Measurements from ENCODE around the gene ZNF462.

Gene ZNF462

GRCh38 chr9:106857811-106858470, 5.0 kb upstream of the ZNF462 start:
- no peak overlapping the region for H3K27ac Mint-ChIP-seq
- DNase-seq (no peak), ATAC-seq (no peak)
- H3K27me3 Mint-ChIP-seq = peaks cover 50% of the 10 kb centered on the region
- H3K4me1 Mint-ChIP-seq = peaks cover 28% of the 10 kb centered on the region
- H3K9me3 Mint-ChIP-seq = no peaks in the 10 kb centered on the region
- no peak overlapping the region for H3K4me3 Mint-ChIP-seq

DNA sequence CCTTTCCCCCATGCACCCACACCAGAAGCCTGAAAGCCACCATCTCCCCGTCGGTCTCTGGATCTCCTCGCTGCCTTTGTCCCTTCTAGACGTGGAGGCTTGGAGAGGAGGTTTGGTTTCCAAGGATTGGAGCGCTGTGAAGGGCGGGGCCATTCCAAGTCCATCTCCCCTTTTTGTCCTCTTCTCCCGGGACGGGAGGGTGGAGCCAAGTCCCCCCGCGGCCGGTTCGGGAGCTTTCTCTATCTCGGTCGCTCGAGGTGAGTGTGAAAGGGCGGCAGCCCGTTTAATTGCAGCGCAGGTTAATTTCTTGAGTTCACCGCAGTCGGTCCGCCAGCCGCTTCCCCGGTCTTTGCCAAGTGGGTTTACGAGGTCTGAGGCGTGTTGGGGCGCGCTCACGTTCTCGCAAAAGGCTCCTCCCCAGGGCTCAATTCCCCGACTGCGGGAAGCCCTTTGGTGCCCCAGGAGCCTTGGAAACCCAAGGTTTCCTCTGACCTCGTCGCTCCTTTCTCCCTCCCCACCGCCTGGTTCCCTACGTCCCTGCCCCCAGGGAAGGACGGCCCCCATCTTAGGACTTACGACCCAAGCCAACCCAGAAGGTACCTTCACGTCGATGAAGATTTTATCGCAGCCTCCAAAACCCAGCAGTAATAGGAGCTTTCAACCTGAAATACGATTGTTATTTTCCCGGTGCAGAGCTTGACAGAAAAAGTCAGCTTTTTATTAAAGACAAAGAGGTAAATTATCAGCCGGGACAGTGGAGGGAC, 2.8 kb upstream of the ZNF462 start:
- Mint-ChIP-seq H3K27ac (peak overlapping the region in 1 of 2 donors; percentile 12), H3K4me3 (peak overlapping the region in 1 of 2 donors; percentile 54), H3K4me1 (peaks cover 45% of the 10 kb centered on the region), H3K27me3 (peaks cover 72% of the 10 kb centered on the region), H3K9me3 (no peaks in the 10 kb centered on the region)
- ATAC-seq (no peak), DNase-seq (no peak)

DNA sequence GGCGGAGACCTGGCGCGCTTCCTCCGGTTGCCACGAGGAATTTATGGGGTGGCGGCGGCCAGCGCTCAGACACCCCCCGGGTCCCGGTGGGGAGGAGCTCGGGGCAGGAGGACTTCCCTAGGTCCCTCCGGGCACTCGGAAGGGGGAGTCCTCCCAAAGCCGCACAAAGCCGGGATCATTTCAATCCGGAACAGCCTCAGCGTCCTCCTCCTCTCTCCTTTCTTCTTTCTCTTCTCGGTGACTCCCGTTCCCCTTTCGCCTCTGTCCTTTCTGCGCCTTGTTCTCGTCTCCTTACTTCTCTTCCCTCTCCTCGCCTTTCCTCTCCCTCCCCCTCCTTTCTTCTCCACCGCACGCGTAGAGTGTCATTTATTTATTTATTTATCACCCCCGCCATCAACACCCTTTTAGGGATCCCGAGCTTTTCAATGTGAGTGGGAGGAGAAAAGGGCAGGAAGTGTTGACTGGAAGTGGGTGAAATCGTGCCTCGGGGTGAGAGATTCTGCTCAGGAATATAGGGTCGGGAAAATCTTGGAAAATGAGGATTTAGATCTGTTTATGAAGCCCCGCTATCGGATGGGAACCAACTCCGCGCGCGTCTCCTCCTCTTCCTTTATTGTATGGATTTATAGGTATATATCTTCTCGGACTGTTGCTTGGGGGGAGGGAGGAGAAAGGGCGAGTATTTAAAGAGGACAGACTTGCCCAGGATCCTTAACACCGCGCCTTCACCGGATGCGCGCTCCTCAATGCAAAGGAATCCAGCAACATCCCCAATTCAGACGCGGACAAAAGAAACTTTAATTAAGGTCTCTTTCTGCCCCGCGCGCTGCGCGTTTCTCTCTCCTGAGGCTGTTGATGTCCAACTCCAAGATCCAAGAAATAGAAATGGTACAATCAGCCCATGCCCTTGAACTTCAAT, 2.0 kb upstream of the ZNF462 start:
- Mint-ChIP-seq H3K9me3 (no peaks in the 10 kb centered on the region), H3K4me3 (peak overlapping the region; percentile 21 to 54), H3K4me1 (peaks cover 45% of the 10 kb centered on the region), H3K27ac (no peak overlapping the region), H3K27me3 (peaks cover 80% of the 10 kb centered on the region)
- DNase-seq (no peak), ATAC-seq (no peak)

DNA sequence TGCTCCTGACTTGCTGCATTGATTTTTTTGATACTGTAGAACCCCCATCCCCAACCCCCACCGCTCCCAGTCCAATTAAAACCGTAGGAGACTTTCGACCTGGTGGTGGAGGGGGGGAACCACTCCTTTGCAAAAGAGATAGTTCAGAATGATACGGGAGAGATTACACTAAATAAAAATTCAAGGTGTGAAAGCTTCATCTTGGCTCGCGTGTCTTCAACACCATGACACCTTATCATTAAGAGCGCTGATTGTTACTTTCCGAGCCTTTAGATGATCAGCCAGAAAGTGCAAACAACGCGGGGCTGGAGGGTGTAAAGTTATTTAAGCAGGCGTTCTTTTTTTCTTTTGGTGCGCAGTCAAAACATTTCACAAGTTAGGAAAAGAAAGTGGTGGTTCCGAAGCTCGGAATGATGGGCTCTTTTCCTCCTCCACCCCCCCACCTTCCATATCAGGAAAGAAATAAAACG, 1.3 kb upstream of the ZNF462 start:
- peak overlapping the region in 1 of 2 donors; percentile 54 for H3K4me3 Mint-ChIP-seq
- ATAC-seq = no peak
- peaks cover 45% of the 10 kb centered on the region for H3K4me1 Mint-ChIP-seq

DNA sequence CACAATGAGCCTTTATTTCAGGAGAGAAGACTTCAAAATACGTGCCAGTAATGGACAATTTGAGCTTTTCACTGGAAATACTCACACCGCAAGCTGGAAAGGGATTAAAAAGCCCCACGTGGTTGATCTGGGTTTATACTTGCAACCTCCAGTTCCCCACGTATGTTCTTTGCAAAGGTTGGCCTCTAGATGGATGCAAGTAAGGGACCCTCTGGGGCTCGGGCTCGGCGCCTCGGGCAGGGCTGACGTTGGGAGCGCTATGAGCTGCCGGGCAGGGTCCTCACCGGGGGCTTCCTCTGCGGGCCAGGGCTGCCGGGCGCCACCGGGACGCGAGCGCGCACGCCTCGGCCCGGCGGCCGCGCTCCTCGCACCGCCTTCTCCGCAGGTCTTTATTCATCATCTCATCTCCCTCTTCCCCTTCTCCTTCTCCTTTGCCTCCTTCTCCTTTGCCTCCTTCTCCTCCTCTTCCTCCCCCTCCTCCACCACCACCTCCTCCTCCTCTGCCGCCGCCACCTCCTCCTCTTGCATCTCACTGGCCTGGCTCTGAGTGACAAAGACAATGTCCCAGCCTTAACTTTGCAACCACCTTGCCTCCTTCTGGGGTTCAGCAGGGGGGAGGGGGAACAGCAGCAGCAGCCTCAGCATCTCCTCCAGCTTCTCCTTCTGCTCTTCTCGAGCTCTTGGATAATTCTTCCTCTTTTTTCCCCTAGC, 701 bp upstream of the ZNF462 start:
- Mint-ChIP-seq H3K4me3 (peak overlapping the region; percentile 72 to 75), H3K27ac (no peak overlapping the region), H3K4me1 (peaks cover 45% of the 10 kb centered on the region), H3K9me3 (no peaks in the 10 kb centered on the region), H3K27me3 (peaks cover 85% of the 10 kb centered on the region)
- ATAC-seq (no peak), DNase-seq (no peak)

More for the DNA sequence above, 1.3 kb upstream of the ZNF462 start:
- H3K27ac Mint-ChIP-seq = no peak overlapping the region
- no peaks in the 10 kb centered on the region for H3K9me3 Mint-ChIP-seq
- DNase-seq = no peak
- peaks cover 85% of the 10 kb centered on the region for H3K27me3 Mint-ChIP-seq

- DNase-seq = no peak
- no peak for ATAC-seq
Observed at GRCh38 chr9:106864373-106865143, 1.6 kb downstream of the ZNF462 start.

GRCh38 chr9:106866243-106866642, 3.3 kb downstream of the ZNF462 start:
- no peak overlapping the region for H3K4me3 Mint-ChIP-seq
- H3K9me3 Mint-ChIP-seq = no peaks in the 10 kb centered on the region
- peaks cover 28% of the 10 kb centered on the region for H3K4me1 Mint-ChIP-seq
- ATAC-seq (no peak), DNase-seq (no peak)
- H3K27ac Mint-ChIP-seq = no peak overlapping the region
- peaks cover 61% of the 10 kb centered on the region for H3K27me3 Mint-ChIP-seq

More at GRCh38 chr9:106864373-106865143, 1.6 kb downstream of the ZNF462 start:
- H3K4me3 Mint-ChIP-seq = peak overlapping the region; percentile 48 to 72
- H3K27me3 Mint-ChIP-seq = peaks cover 78% of the 10 kb centered on the region
- H3K9me3 Mint-ChIP-seq = no peaks in the 10 kb centered on the region
- H3K4me1 Mint-ChIP-seq = peaks cover 45% of the 10 kb centered on the region
- no peak overlapping the region for H3K27ac Mint-ChIP-seq

GRCh38 chr9:106867286-106867685, 4.3 kb downstream of the ZNF462 start:
- Mint-ChIP-seq H3K4me3 (no peak overlapping the region), H3K27me3 (peaks cover 50% of the 10 kb centered on the region), H3K4me1 (peaks cover 23% of the 10 kb centered on the region), H3K27ac (no peak overlapping the region), H3K9me3 (no peaks in the 10 kb centered on the region)
- no peak for DNase-seq
- ATAC-seq = no peak

DNA sequence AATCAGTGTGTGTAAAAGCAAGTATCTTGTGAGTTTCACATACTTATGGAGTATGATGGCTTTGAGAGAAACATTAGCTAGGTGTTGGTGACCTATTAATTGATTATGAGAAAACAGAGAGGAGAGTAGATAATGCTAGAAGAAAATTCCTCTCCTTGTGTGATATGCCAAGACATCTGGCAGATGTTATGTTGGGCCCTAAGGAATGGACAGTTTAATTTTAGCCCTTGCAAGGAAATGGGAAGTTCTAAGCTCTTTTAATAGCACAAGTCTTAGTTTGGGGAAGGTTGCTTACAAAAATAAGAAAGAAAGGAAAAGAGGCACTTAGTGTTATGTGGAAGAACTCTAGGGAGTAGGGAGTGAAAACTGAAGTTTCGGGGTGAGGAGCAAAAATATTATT, 5.1 kb downstream of the ZNF462 start:
- Mint-ChIP-seq H3K9me3 (no peaks in the 10 kb centered on the region), H3K27me3 (peaks cover 42% of the 10 kb centered on the region), H3K4me3 (no peak overlapping the region), H3K27ac (no peak overlapping the region), H3K4me1 (peaks cover 16% of the 10 kb centered on the region)
- DNase-seq (no peak), ATAC-seq (no peak)

GRCh38 chr9:106868565-106868964, 5.6 kb downstream of the ZNF462 start:
- H3K4me1 Mint-ChIP-seq = peaks cover 11% of the 10 kb centered on the region
- no peak overlapping the region for H3K4me3 Mint-ChIP-seq
- peaks cover 38% of the 10 kb centered on the region for H3K27me3 Mint-ChIP-seq
- H3K9me3 Mint-ChIP-seq = no peaks in the 10 kb centered on the region
- H3K27ac Mint-ChIP-seq = no peak overlapping the region
- DNase-seq = no peak
- no peak for ATAC-seq

DNA sequence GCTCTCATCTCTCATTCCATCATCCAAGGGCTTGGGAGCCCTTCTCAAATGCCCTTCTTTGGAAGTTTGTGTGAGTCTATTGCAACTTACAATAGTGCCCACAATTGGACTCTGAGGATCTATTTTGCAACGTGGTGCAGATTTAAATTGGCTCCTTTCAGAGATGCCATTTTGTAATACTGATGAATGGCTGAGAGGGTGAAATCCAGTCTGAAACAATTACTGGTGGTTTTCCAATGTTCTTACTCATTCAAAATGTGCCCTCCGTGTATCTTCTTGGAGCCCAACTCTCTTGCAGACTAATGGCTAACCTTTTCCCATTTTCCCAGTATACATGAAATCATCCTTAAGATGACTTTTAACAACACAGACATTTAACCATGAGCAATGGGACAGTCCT, 6.1 kb downstream of the ZNF462 start:
- DNase-seq (no peak), ATAC-seq (no peak)
- Mint-ChIP-seq H3K4me3 (no peak overlapping the region), H3K9me3 (no peaks in the 10 kb centered on the region), H3K4me1 (peaks cover 6% of the 10 kb centered on the region), H3K27ac (no peak overlapping the region), H3K27me3 (peaks cover 33% of the 10 kb centered on the region)

DNA sequence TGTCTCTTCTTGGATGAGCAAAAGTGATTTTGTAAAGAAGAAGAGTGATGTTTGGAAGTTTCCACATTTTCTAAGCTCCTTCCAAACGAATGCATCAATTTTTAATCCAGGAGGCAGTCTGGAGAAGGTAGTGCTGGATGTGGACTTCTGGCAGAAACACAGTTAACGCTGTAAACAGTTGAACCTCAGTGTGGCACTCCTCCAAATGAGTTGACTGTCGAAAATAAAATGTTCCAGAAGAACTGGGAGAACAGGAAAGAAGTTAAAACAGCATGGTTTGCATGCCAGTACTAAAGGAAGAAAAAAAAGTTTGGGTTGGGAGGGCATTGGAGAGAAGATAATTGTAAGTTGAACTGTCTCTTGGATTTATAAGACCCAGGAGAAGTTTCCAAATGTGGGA, 6.5 kb downstream of the ZNF462 start:
- Mint-ChIP-seq H3K4me3 (no peak overlapping the region), H3K27ac (no peak overlapping the region), H3K9me3 (no peaks in the 10 kb centered on the region), H3K27me3 (peaks cover 29% of the 10 kb centered on the region), H3K4me1 (peaks cover 2% of the 10 kb centered on the region)
- no peak for ATAC-seq
- DNase-seq = no peak

- DNase-seq (no peak), ATAC-seq (no peak)
- H3K4me3 Mint-ChIP-seq = no peak overlapping the region
- no peaks in the 10 kb centered on the region for H3K4me1 Mint-ChIP-seq
- H3K27me3 Mint-ChIP-seq = peaks cover 9% of the 10 kb centered on the region
- H3K9me3 Mint-ChIP-seq = no peaks in the 10 kb centered on the region
- no peak overlapping the region for H3K27ac Mint-ChIP-seq
Observed at GRCh38 chr9:106872641-106873040, 9.7 kb downstream of the ZNF462 start.

GRCh38 chr9:106874031-106874430, 11.1 kb downstream of the ZNF462 start:
- no peak overlapping the region for H3K4me3 Mint-ChIP-seq
- H3K27ac Mint-ChIP-seq = no peak overlapping the region
- DNase-seq (no peak), ATAC-seq (no peak)
- peaks cover 5% of the 10 kb centered on the region for H3K27me3 Mint-ChIP-seq
- no peaks in the 10 kb centered on the region for H3K9me3 Mint-ChIP-seq
- no peaks in the 10 kb centered on the region for H3K4me1 Mint-ChIP-seq
